GM18861 (cell line): ENCODE measurements around the gene SAMD4A.
"Not testable (repeated sequence)": the region's sequence is repeated elsewhere in the genome, so short reads cannot be mapped to it uniquely, and the experiment has no call there.

Experiments used
- ATAC-seq: cut with Tn5 transposase; IDR thresholded peaks from one replicate; pipeline ENCODE4 v1.9.1; 2021; ENCODE audit not compliant: unreplicated experiment

SAMD4A gene

GRCh38 chr14:54724676-54725325 lies 157.9 kb downstream of the SAMD4A start:
- no peak for ATAC-seq

DNA sequence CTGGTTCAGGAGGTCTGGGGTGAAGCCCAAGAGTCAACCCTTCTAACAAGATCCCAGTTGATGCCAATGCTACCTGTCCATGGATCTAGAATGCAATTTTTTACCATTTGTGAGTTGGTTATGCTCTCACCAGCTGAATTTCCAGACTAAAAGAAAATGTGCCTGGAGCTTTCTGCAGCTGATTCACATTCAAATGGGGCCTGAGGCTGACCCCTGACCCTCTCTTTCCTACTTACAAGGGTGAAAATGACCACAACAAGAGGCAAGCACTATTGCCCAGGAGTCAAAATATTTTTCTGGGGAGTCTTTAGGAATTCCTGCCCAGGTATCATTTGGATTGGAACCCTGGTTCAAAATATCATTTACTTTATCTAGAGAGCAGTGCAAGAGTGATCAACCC lies 159.1 kb downstream of the SAMD4A start:
- no peak for ATAC-seq

- ATAC-seq: no peak
These were observed 161.0 kb downstream of the SAMD4A start for GRCh38 chr14:54727929-54728328.

DNA sequence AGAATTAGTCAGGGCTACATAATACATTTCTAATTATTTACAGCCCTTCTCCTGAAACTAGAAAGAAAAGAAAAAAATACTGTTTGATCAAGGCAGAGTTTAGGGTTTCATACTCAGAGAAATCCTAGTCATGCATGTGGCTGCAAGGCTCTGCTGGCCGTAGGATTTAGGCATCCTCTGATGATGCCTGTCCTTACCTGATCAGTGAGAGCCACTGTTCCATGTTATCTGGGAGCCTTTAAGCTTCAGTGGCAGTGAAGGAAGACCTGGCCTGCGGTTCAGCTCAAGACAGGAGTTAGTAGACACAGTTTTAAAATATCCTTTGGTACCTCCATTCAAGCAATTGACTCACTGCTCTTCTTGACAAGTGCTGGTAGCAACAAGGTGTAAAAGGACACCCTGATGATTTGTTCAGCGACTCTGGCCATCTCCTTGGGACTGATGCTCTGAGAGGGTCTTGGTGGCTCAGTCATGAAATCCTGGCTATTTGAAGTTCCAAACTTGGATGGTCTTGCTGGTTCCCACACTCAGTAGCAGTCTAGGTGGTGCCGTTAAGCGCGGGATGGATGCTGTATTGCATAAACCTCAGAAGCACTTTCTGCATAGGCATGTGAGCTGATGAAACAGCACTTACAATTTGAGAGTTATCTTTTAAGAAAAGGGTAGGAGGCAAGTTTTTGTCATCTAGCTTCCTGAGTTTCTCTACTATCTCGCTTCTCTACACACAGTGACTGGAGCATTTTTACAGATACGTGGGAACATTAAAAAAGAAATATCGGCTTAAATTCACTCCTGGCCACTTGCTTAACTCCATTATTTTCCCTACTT lies 162.0 kb downstream of the SAMD4A start:
- no peak for ATAC-seq

- ATAC-seq: peak; percentile 90
These were observed 163.4 kb downstream of the SAMD4A start for GRCh38 chr14:54730156-54730961.

GRCh38 chr14:54734966-54735365 lies 168.0 kb downstream of the SAMD4A start:
- no peak for ATAC-seq

GRCh38 chr14:54735424-54735823 lies 168.5 kb downstream of the SAMD4A start:
- ATAC-seq: no peak

DNA sequence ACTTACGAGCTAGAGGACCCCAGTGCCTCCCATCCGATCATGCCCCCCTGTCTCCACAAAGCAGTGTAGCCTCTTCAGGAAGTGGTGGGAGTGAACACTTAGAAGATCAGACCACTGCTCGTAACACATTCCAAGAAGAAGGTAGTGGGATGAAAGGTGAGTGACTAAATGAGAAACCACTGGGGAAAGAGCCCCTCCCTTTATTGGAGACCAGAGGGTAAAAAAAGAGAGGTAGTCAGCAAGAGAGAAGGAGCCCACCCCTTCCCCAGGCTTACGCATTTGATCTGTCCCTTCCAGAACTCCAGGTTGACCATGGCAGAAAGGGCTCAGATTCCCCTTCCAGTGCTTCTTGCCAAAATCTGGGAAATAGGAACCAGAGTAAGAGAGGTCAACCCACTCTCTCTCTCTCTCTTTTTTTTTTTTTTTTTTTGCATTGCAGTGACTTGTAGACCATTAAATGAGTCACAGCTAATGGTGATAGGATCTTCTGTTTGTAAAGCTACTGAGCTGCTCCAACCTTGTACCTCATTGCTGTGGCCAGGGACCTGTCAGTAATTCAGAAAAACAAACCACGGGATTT lies 170.3 kb downstream of the SAMD4A start:
- no peak for ATAC-seq

DNA sequence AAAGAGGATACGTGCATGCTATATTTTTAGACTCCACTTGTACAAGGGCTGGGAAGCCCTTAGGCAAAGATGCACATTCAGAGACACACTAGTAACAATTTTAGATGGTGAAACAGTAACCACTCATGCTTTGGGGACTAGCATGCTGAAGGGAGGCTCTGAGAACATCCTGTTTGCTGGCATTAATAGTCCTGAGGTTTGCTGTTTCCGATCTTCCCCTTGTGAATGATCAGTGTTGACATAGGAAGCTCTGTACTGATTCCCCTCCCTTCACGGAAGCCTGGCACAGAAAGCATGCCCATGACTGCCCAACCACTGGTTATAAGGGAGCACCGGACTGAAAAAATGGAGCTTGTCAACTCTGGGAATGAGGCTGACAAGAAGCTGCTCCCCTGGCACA lies 171.1 kb downstream of the SAMD4A start:
- no peak for ATAC-seq

DNA sequence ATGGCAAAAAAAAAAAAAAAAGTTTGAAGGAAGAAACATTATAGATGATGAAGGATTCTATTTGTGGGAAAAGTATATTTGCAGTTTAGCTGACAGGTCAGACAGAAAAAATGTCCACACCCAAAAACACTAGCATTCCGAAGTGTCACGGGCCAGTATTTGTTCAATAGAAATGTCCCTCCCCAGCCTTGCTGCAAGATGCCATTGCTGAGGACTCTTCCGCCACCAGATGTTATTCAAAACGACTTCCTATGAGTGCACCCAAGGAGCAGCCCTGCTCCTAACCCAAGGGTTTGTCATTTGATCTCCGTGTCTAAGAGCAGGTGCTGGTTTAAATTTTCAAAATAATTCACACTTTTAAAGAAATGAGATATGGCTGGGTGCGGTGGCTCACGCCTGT lies 172.6 kb downstream of the SAMD4A start:
- ATAC-seq: no peak

GRCh38 chr14:54742492-54743350 lies 175.8 kb downstream of the SAMD4A start:
- ATAC-seq: no peak

DNA sequence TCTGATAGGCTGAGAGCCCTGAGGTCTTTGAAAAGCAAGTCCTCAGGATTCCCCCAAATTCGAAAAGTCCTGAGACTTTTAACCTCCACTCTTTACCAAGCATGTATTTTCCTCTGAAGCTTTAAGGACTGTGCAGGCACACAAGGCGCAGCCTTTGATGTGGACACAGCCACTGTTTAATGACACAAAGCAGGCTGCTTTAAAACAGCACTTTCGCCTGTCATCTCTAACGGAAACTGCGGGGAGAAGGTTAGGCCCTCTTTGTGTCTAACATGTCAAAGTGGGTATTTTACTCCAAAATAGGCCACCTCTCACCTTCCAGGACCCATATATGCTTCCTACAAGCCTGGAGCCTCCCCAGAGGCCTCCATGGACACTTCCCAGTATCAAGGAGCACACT lies 176.5 kb downstream of the SAMD4A start:
- ATAC-seq: no peak

DNA sequence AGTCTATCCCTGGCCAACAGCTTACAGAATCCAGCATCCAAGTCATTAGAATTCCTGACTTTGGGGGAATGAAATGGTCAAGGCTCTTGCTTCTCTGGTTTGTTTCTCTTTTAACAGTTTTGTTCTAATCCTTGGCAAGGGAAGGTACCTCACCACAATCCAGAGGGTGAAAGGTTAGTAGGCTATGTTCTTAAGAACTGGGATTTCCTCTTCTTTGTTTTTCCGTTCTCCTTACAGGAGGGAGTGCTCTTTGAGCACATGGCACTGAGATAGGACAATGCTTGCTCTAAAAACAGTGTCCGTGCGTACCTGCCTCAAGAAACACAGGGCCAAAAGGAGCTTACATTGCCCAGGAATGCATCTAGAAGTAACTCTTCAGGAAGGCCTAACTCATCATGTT lies 179.1 kb downstream of the SAMD4A start:
- no peak for ATAC-seq

DNA sequence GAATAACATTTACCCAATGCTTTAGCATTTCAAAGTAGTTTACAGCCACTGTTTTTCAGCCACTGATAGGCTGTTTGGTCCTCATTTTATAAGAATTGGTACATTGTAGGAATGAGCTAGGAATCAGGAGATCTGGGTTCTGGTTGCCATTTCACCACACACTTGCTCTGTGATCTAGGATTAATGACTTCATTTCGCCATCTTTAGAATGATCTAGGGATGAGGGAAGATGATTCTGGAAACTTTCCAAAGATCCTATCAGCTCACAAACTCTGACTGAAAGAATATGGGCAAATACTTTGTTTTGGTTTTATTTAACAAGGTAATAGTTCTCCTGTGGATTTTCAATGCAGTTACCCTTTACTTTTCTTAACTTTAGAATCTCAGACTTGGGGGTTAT lies 180.7 kb downstream of the SAMD4A start:
- no peak for ATAC-seq

- ATAC-seq: no peak
These were observed 182.3 kb downstream of the SAMD4A start for GRCh38 chr14:54749180-54749579.

DNA sequence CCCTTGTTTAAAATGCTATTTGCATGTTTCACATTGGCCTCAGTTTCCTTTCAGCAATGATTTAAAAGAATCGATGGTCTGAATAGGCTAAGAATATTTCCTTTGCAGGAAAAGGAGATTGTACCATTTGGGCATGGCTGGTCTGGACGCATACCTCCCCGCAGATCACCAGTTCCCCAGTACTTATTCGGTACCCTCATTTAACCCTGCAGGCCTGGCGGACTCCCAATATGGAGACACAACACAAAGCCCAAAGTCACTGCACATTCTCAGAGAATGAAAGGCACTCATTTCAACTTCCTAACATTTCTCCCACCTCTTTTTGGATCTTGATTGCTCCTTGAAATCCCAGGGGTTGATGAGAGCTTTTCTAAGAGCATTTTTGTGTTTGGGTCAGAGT lies 182.8 kb downstream of the SAMD4A start:
- ATAC-seq: no peak

DNA sequence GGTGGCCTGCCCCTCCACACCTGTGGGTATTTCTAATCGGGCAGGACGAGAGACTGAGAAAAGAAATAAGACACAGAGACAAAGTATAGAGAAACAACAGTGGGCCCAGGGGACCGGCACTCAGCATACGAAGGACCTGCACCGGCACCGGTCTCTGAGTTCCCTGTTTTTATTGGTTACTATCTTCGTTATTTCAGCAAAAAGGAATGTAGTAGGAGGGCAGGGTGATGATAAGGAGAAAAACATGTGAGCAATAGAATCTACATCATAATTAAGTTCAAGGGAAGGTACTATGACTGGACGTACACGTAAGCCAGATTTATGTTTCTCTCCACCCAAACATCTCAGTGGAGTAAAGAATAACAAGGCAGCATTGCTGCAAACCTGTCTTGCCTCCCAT lies 185.7 kb downstream of the SAMD4A start:
- not testable (repeated sequence) for ATAC-seq

DNA sequence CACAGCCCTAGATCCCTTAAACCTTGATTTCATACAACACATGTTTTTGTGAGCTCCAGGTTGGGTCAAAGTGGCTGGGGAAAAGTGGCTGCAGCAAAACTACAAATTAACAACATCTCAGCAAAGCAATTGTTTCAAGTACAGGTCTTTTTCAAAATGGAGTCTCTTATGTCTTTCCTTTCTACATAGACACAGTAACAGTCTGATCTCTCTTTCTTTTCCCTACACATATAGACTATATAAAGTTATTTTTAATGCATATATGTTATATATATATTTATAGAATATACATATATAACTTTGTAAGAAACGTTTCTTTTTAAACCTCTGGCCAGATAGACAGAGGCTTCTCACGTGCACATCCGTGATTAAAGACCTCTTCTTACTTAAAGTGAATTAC lies 186.5 kb downstream of the SAMD4A start:
- not testable (repeated sequence) for ATAC-seq

DNA sequence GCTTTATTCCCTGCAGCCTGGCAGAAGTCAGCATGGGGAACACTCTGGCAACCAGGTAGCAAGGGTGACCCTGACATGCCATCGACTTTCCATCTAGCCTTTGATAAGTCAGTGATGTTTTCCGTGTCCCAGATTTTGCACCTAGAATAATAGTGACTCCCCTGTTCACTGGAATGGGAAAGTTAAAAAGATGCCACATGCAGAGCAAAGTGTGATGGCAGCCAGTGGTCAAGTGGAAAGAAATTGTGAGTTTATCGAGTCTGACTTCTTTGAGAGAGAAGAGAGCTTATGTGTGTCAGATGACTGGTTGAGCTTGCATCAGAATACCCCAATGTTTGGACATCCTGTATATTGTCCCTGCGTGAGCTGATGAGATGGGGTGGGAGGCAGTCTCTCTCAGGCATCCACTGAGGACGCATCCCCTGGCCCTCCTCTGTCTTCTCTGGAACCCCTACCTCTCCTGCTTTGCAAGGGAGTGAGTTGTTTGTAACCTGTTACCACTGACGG lies 187.2 kb downstream of the SAMD4A start:
- ATAC-seq: no peak
